Calu3 (cell line): ENCODE results near the gene SPTSSB. TPM values are rescaled to one million over a fixed set of nuclear protein-coding genes. Genes with fewer than 3 reads are reported as not detected.

Experiments
- BruUV-seq: library from RNA; stranded (reverse); fragments of 400-500 nt; replicated peaks from 2 replicates; lab custom pipeline; 2021; lab: Mats Ljungman, UMichigan
- CTCF ChIA-PET: fragments of 300-600 bp; sonication (Branson Sonifier 250); formaldehyde crosslinking; loops from one replicate; lab custom pipeline; 2022; ENCODE audit warnings: antibody characterized with exemption; lab: Charles Lee
- DNase-seq: peaks from one replicate; pipeline ENCODE4 v3.0.0; 2022
- H3K27ac Mint-ChIP-seq: one replicate; pipeline ENCODE4 v1.8.0; 2022; ENCODE audit warnings: mixed read lengths; ENCODE audit not compliant: unreplicated experiment
- H3K27me3 Mint-ChIP-seq: one replicate; pipeline ENCODE4 v1.8.0; 2022; ENCODE audit warnings: mixed read lengths; ENCODE audit not compliant: unreplicated experiment
- H3K36me3 Mint-ChIP-seq: one replicate; pipeline ENCODE4 v1.8.0; 2022; ENCODE audit warnings: mild to moderate bottlenecking, moderate library complexity, mixed read lengths; ENCODE audit not compliant: insufficient read depth, unreplicated experiment
- H3K4me1 Mint-ChIP-seq: one replicate; pipeline ENCODE4 v1.8.0; 2022; ENCODE audit warnings: mild to moderate bottlenecking, low read depth, mixed read lengths; ENCODE audit not compliant: unreplicated experiment
- H3K4me3 Mint-ChIP-seq: one replicate; pipeline ENCODE4 v1.8.0; 2022; ENCODE audit warnings: mild to moderate bottlenecking, low read depth, moderate library complexity, mixed read lengths; ENCODE audit not compliant: unreplicated experiment
- H3K9me3 Mint-ChIP-seq: one replicate; pipeline ENCODE4 v1.8.0; 2022; ENCODE audit warnings: low read depth, mixed read lengths; ENCODE audit not compliant: unreplicated experiment
- intact Hi-C: fragments of 100-400 bp; cut with micrococcal nuclease; formaldehyde crosslinking; loops from one replicate; pipeline ENCODE4 v1.10.0; 2022; ENCODE audit not compliant: unreplicated experiment
- total RNA-seq: library from RNA; stranded (reverse); gene quantifications from 2 replicates; pipeline ENCODE4 v1.2.3, GENCODE V29; 2022
- TF ChIP-seq, protein P1 (sequence below): fragments of 200-600 bp; IDR thresholded peaks from one replicate; pipeline ENCODE4 v1.8.0; 2022; ENCODE audit warnings: antibody characterized with exemption; ENCODE audit not compliant: unreplicated experiment

SPTSSB gene
- total RNA-seq, 1 experiment from 2014 or later = 8.1 TPM

DNA sequence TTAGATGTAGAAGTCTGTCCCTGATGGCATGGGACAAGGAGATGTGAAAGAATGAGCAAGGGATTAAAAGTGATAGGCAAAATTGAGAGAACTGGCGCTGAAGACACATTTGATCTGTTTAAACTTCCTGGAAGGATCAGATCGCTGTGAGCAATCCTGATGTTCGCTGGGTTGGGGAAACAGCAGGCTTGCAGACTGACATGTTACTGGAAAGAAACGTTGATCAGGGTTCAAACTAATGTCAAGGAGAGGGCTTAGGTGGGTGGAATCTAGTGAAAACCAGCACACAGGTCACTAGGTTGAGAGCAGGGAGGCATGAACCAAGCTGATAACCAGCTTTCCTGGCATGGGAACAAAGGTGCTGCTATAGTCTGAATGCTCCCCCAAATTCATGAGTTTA, 34.5 kb upstream of the SPTSSB start:
- Mint-ChIP-seq H3K4me1 (peaks cover 36% of the 10 kb centered on the region), H3K27me3 (no peaks in the 10 kb centered on the region), H3K9me3 (no peaks in the 10 kb centered on the region), H3K4me3 (no peak overlapping the region), H3K27ac (no peak overlapping the region), H3K36me3 (no peaks in the 10 kb centered on the region)
- no peak for DNase-seq
- TF ChIP-seq, protein P1, sequence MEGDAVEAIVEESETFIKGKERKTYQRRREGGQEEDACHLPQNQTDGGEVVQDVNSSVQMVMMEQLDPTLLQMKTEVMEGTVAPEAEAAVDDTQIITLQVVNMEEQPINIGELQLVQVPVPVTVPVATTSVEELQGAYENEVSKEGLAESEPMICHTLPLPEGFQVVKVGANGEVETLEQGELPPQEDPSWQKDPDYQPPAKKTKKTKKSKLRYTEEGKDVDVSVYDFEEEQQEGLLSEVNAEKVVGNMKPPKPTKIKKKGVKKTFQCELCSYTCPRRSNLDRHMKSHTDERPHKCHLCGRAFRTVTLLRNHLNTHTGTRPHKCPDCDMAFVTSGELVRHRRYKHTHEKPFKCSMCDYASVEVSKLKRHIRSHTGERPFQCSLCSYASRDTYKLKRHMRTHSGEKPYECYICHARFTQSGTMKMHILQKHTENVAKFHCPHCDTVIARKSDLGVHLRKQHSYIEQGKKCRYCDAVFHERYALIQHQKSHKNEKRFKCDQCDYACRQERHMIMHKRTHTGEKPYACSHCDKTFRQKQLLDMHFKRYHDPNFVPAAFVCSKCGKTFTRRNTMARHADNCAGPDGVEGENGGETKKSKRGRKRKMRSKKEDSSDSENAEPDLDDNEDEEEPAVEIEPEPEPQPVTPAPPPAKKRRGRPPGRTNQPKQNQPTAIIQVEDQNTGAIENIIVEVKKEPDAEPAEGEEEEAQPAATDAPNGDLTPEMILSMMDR = no peak
- CTCF ChIA-PET = no interaction called here
- no TSS peak for BruUV-seq
- intact Hi-C loops = loop anchor here (1.0 to 5.0 kb wide), 3 partner anchors 56 to 309 kb away; no protein-coding TSS in a partner anchor

DNA sequence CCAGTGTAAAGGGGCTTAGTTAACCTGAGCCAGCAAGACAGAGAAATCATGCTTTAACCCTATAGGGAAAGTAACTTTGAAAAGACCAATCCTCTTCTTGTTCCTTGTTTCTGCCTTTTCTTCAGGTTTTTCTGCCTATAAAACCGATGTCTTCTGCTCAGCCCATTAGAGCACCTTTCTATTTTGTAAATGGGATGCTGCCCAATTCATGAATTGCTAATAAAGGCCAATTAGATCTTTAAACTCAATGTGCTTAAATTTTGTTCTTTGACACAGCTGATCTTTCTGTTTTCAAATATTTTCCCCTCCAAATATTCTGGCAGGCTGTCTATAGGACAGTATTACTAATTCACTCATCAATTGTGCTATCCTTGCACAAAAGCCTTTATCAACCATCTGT, 33.8 kb upstream of the SPTSSB start:
- intact Hi-C loops = loop anchor here (5.0 kb wide), 2 partner anchors 113 to 308 kb away; no protein-coding TSS in a partner anchor
- DNase-seq = no peak
- H3K4me1 Mint-ChIP-seq = peaks cover 28% of the 10 kb centered on the region
- H3K27me3 Mint-ChIP-seq = no peaks in the 10 kb centered on the region
- no peaks in the 10 kb centered on the region for H3K36me3 Mint-ChIP-seq
- TF ChIP-seq, protein P1 = no peak
- no peak overlapping the region for H3K4me3 Mint-ChIP-seq
- H3K9me3 Mint-ChIP-seq = no peaks in the 10 kb centered on the region
- CTCF ChIA-PET = interaction anchor here (1.3 kb wide), 1 partner anchor 34 kb away, joined by 3 read pairs; the partner anchor contains the start of gene SPTSSB
- H3K27ac Mint-ChIP-seq = no peak overlapping the region
- no TSS peak for BruUV-seq

DNA sequence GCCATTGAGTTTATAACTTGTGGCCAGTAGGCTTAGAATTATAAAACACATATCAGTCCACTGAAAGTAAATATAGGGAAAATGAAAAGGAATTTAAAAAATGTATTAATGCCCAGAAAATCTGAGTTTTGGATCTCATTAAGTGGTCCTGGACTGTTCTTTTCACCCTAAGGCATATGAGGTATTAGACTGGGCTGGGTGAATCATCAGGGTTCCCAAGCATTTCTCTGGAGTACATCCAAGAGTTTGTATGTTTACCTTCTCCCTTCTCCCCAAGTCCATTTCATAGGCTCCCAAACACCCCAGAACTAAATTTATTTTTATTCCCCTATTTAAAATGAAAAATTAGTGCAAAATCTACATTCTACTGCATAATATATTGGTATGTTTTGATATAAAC, 31.9 kb upstream of the SPTSSB start:
- intact Hi-C loops = no loop called here

DNA sequence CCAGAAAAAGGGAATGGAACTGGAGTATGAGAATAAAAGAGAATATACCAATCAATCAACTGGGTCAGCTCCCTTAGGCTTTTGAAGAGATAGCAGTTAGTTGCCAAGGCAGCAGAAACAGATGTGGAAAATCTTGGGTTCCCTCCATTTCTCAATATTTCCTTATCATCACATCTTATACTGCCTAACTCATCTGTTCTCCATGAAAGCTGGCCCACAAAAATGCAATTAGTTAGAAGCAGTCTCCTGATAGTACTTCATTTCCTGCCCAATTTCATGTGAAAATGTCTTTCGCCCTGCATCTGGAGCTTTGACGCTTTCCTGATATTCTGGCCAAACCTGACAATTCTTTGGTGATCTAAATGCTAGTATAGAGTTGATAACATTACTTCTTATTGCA, 30.1 kb upstream of the SPTSSB start:
- CTCF ChIA-PET = no interaction called here
- Mint-ChIP-seq H3K9me3 (peaks cover 5% of the 10 kb centered on the region), H3K27me3 (no peaks in the 10 kb centered on the region), H3K36me3 (no peaks in the 10 kb centered on the region), H3K4me1 (peaks cover 15% of the 10 kb centered on the region), H3K27ac (no peak overlapping the region), H3K4me3 (no peak overlapping the region)
- DNase-seq = no peak
- TF ChIP-seq, protein P1 = no peak
- BruUV-seq = no TSS peak
- intact Hi-C loops = no loop called here

More for the DNA sequence above, 31.9 kb upstream of the SPTSSB start:
- Mint-ChIP-seq H3K4me3 (no peak overlapping the region), H3K27ac (no peak overlapping the region), H3K4me1 (peaks cover 23% of the 10 kb centered on the region), H3K9me3 (no peaks in the 10 kb centered on the region), H3K27me3 (no peaks in the 10 kb centered on the region), H3K36me3 (no peaks in the 10 kb centered on the region)
- TF ChIP-seq, protein P1 = no peak
- DNase-seq = no peak
- CTCF ChIA-PET = no interaction called here
- BruUV-seq = no TSS peak
